ENCODE results near the gene ST6GALNAC1.

Gene ST6GALNAC1

DNA sequence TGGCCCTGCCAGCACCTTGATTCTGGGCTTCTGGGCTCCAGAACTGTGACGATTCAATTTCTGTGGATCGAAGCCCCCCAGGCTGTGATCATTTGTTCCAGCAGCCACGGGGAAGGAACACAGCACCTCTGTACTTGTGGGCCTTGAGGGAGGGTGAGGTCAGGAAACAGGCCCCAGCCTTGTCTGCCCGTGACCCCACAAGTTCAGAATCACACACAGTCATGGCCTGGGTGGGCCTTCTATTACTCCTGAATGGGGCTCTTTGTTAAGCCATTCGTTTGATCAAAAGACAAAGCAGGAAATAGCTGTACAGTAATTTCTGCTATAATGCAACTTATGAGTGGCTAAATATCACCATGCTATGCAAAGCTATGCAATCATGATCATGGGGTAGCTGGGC lies 68.0 kb downstream of the ST6GALNAC1 start:
- DNase-seq, result no peak

Measured in GDM1 (cell line).